HG03095 (cell line): ENCODE data around the gene PIGH.

Source experiments
- ATAC-seq: cut with Tn5 transposase; IDR thresholded peaks from one replicate; pipeline ENCODE4 v1.9.1; 2021; ENCODE audit warnings: moderate library complexity; ENCODE audit not compliant: unreplicated experiment

Gene PIGH

GRCh38 chr14:67576216-67576955 is 23.7 kb downstream of the PIGH start:
- ATAC-seq, result no peak

- ATAC-seq, result no peak
These were observed 24.4 kb downstream of the PIGH start for GRCh38 chr14:67575684-67576083.

- ATAC-seq, result no peak
These were observed 25.3 kb downstream of the PIGH start for GRCh38 chr14:67574806-67575205.

- no peak for ATAC-seq
These were observed 25.9 kb downstream of the PIGH start for GRCh38 chr14:67574156-67574555.

GRCh38 chr14:67573228-67574010 is 26.6 kb downstream of the PIGH start:
- ATAC-seq, result no peak

- ATAC-seq, result no peak
These were observed 27.5 kb downstream of the PIGH start for GRCh38 chr14:67572608-67573007.

GRCh38 chr14:67571991-67572323 is 28.1 kb downstream of the PIGH start:
- no peak for ATAC-seq

GRCh38 chr14:67571275-67571990 is 28.6 kb downstream of the PIGH start:
- no peak for ATAC-seq

GRCh38 chr14:67570453-67570852 is 29.6 kb downstream of the PIGH start:
- no peak for ATAC-seq

GRCh38 chr14:67569651-67570290 is 30.3 kb downstream of the PIGH start:
- ATAC-seq, result no peak

GRCh38 chr14:67569011-67569650 is 30.9 kb downstream of the PIGH start:
- no peak for ATAC-seq

GRCh38 chr14:67567654-67568053 is 32.4 kb downstream of the PIGH start:
- ATAC-seq, result no peak

- no peak for ATAC-seq
These were observed 33.2 kb downstream of the PIGH start for GRCh38 chr14:67566908-67567307.

- ATAC-seq, result no peak
These were observed 35.8 kb downstream of the PIGH start for GRCh38 chr14:67564236-67564635.

- no peak for ATAC-seq
These were observed 37.3 kb downstream of the PIGH start for GRCh38 chr14:67562776-67563150.

GRCh38 chr14:67562025-67562775 is 37.9 kb downstream of the PIGH start:
- no peak for ATAC-seq

- no peak for ATAC-seq
These were observed 40.4 kb downstream of the PIGH start for GRCh38 chr14:67559639-67560038.

GRCh38 chr14:67557656-67558055 is 42.4 kb downstream of the PIGH start:
- ATAC-seq, result no peak

- ATAC-seq, result no peak
These were observed 43.0 kb downstream of the PIGH start for GRCh38 chr14:67557118-67557517.

- ATAC-seq, result no peak
These were observed 43.4 kb downstream of the PIGH start for GRCh38 chr14:67556671-67557070.
